Measurements from ENCODE around the gene ZNF683.

DNA sequence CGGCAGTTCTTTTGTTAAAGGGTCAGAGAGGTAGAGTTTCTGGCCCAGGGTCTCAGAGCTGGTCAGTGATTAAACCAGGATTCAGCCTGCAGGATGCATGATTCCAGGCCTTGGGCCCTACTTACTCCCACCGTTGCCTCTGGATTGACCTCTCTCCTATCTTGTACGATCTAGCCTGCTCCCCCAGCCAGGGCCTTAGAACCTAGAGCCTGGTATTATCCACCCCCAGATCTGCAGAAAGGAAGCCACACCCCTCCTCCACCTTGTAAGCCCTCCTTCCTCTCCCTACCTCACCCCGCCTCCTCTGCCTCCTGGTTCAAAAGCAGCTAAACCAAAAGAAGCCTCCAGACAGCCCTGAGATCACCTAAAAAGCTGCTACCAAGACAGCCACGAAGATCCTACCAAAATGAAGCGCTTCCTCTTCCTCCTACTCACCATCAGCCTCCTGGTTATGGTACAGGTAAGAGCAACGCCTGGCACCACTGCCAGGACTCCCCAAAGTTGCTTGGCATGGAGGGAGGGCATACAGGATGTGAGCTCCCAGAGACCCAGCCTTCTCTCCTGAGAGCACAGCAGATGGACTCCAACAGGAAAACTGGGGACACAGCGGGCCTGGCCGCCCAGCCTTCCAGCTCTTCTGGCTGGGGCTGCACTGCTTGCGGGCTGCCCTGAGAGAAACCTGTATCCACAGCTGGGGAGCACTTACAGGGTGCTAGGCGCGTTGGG lies 54.8 kb downstream of the ZNF683 start, which contains the start of gene CD52:
- TF ChIP-seq POLR2AphosphoS5 (IDR thresholded peaks at IDR 0.05; ENCODE audit: borderline replicate concordance, low read depth, low read length) (no peak), EZH2 (IDR thresholded peaks at IDR 0.05) (no peak)

All from SK-N-MC (cell line).